ENCODE results near the gene TRPM7.
"Not testable (repeated sequence)": the region's sequence is repeated elsewhere in the genome, so short reads cannot be mapped to it uniquely, and the experiment has no call there.

Gene TRPM7

DNA sequence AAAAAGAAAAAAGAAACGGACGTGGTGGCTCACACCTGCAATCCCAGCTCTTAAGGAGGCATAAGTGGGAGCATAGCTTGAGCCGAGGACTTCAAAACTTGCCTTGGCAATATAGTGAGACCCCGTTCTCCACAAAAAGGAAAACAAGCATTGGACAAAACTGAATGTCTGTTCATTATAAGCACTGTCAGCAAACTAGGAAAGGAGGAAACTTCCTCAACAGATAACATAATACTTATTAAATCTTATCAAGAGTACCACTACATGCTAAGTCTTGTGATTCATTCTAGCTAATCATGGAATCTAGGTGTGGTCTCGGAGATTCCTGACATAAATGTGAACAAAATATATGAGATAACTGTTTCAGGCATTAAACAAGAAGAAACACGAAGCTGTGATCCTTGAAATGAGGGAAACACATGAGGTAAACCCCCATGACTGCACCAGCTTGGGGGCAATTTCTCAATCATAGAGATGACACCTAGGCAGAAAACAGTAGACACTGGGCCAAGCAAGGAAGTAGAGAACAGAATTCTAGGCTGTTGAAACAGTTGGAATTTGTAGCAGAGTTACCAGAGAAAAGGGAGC is 33.3 kb downstream of the TRPM7 start:
- FAIRE-seq, result no peak

DNA sequence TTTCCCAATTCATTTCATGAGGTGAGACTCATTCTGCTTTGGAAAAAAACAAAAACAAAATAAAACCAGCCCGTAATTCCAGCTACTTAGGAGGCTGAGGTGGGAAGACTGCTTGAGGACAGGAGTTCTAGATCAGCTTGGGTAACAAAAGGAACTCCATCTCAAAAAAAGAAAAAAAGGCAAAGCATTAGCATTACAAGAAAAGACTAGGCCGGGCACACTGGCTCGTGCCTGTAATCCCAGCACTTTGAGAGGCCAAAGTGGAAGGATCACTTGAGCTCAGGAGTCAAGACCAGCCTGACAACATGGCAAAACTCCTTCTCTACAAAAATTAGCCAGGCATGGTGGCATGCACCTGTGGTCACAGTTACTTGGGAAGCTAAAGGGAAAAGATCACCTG is 33.9 kb downstream of the TRPM7 start:
- no peak for FAIRE-seq

DNA sequence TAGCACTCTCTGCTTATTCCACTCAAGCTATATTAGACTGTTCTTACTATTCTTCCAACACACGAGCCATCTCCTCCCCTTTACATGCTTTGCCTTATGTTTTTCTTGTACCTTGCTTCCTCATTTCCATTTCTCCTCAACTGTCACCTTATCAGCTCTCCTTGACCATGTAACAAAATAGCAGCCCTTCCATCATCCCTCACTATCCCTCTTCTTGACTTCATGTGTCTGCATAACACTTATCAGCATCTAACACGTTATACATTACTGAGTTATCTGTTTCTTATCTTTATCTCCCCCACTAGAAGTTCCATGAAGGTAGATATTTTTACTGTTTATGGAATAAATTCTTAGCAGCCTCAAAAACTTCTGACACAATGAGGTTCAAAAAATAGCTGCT is 45.3 kb downstream of the TRPM7 start:
- no peak for FAIRE-seq

DNA sequence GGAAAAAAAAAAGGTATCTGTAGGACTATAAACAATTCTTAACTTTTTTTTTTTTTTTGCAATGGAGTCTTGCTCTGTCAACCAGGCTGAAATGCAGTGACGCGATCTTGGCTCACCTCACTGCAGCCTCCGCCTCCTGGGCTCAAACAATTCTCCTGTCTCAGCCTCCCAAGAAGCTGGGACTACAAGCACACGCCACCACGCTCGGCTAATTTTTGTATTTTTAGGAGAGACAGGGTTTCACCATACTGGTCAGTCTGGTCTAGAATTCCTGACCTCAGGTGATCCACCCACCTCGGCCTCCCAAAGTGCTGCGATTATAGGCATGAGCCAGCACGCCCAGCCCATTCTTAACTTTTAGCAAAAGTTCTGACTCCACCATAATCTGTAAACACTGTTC is 50.5 kb downstream of the TRPM7 start:
- no peak for FAIRE-seq

DNA sequence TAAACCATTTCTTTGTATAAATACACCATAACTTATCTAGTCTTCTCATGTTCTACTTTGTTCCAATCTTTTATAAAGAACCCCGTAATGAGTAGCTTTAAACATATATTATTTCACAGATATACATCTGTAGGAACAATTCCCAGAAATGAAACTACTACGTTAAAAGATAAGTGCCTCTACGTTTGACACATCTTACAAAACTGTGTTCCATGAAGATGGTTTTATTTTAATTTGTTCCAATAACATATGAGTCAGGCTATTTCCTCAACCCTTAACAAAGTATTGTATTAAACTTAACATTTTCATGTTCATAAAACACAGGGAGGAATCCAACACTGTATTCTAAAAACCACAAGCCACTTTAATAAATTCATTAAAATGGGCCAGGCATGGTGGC is 52.9 kb downstream of the TRPM7 start:
- no peak for FAIRE-seq

DNA sequence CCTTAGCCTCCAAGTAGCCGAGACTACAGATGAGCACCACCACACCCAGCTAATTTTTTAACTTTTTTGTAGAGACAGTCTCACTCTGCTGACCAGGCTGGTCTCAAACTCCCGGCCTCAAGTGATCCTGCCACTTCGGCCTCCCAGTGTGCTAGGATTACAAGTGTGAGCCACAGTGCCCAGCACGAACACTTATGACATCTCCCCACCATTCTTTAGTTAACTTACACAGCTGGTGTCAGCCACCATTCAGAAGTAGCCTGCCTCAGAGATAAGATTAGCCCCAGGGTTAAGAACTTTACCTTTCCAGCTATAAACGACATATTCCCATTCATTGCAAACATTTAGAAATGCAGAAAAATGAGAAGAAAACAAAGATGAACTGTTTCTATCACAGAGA is 58.2 kb downstream of the TRPM7 start:
- FAIRE-seq, result no peak

DNA sequence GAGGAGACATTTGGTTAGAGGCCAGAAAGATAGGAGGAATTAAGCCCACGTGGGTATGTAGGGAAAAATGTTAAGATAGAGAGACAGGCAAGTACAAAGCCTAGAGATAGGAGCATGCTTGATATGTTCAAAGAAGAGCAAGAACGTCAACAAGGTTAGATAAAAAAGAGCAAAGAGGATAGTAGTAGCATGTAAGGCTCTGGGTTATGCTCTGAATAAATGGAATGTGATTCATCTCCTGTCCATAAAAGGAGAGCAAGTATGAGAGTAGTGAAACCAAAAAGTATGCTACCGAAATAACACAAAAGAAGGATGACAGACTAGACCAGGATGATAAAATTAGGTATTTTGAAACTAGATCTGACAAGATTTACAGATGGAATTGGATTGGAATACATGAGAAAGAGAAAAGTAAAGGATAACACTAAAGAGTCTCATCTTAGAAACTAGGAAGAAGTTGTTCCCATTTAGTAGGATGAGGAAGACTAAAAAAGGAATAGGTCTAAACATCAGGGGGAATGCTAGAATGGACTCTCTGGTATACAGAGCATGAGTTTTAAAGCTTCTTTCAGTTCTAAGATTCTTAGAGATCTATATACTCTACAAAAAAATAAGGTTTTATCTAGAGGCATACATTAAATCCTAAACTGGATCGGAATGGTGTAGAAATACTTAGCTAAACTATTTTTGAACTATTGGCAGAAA is 59.1 kb downstream of the TRPM7 start:
- FAIRE-seq, result no peak

DNA sequence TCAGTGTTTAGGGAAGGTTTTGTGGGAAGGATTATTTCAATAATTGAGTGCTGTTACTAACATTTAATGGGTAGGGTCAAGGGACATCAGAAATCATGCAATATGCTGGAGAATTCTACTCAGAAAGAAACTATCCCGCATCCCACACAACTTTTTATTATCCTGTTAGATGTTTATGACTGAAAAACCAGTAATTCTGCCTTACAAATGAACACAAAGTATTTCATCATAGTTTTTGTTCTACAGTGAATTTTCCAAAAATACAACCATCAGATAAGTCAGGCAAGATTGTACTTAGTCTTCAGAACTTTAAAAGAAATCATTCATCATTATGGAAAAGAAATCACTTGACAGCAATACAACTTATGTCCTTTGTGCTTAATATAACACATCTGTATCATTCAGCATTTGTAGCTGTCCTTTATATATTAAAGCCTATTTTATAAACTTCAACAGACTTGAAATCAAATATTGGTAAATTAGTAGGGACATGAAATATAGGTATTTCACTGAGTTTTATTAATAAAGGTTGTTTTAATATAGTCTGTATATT is 61.9 kb downstream of the TRPM7 start:
- no peak for FAIRE-seq

DNA sequence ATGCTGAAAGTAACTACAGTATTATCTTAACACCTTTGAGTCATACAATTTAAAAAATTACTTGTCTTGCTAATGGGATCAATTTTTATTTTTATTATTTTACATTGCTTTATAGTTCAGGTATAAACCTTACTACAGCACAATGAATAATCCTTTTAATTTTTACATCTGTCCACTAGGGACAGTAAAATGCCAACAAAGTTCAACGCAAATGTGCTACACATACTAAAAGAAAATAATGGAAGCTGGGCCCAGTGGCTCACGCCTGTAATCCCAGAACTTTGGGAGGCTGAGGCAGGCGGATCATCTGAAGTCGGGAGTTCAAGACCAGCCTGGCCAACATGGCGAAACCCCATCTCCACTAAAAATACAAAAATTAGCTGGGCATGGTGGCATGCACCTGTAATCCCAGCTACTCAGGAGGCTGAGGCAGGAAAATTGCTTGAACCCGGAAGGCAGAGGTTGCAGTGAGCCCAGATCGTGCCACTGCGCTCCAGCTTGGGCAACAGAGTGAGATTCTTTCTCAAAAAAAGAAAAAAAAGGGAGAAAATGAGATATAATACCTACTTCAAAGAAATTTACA is 64.1 kb downstream of the TRPM7 start:
- FAIRE-seq, result peak; percentile 91

DNA sequence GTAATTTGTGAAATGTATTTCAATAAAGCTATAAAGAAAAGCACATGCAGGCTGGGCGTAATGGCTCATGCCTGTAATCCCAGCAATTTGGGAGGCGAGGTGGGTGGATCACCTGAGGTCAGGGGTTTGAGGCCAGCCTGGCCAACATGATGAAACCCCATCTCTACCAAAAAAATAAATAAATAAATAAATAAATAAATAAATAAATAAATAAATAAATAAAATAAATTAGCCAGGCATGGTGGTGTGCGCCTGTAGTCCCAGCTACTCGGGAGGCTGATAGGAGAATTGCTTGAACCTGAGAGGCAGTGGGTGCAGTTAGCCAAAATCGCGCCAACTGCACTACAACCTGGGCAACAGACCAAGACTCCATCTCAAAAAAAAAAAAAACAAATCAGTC is 69.6 kb downstream of the TRPM7 start:
- FAIRE-seq, result not testable (repeated sequence)

DNA sequence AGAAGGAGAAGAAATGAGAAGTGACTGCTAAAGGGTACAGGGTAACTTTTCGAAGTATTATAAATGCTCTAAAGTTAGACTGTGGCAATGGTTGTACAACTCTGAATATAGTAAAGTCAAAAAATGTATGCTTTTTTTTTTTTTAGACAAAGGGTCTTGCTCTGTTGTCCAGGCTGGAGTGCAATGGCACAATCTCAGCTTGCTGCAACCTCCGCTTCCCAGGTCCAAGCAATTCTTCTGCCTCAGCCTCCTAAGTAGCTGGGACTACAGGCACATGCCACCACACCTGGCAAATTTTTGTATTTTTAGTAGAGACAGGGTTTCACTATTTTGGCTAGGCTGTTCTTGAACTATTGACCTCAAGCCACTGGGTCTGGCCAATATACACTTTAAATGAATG is 70.0 kb downstream of the TRPM7 start:
- not testable (repeated sequence) for FAIRE-seq

DNA sequence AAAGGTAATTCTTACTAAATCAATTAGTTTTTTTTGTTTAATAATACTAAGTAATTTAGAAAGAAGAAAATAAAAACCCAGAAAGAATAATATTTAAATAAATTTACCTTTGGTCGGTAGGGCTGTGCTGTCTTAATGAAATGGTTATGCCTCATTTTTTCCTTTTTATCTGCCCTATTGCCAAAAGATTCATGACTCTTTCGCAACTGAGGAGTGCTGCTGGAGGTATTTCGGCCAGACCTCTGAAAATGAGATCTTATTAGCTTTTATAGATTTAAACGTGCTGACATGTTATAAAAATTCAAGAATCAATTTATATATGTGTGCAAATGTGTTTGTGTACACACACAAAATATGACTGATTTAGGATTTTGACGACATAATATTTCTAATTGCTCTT is 73.0 kb downstream of the TRPM7 start:
- peak; percentile 35 for FAIRE-seq

DNA sequence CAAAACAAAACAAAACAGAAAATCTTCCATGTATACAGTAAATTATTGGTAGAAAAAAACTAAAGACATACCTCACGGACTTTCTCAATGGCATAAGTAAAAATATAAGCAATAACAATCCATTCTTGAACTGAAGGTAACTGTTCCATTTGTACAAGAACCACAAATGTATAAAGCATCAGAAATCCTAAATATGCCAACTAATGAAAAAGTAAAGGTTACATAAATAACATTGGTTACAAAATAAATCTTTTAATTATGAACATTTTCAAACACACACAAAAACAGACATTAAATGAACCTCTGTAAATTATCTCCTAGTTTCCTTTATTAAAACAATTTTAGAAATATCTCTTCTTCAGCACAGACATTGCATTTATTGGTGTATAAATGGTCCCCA is 79.5 kb downstream of the TRPM7 start:
- FAIRE-seq, result no peak

DNA sequence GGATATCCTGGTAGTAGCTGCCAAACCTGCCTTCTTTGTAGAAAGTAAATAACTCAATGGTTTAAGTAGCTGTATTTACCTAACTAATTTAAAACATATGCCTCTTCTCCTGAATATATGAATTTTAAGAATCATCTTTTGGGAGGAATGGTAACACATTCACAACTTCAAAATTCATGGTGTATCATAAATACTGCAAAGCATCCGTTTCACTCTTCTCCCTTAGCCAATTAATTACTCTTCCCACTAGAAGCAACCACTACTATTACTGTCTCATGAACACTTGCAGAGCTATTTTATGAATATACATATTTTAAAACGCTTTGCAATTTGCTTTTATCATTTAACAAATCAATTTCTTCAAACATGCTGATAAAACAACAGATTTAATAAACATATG is 81.1 kb downstream of the TRPM7 start:
- no peak for FAIRE-seq

DNA sequence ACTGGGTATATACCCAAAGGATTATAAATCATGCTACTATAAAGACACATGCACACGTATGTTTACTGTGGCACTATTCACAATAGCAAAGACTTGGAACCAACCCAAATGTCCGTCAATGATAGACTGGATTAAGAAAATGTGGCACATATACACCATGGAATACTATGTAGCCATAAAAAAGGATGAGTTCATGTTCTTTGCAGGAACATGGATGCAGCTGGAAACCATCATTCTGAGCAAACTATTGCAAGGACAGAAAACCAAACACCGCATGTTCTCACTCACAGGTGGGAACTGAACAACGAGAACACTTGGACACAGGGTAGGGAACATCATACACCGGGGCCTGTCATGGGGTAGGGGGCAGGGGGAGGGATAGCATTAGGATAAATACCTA is 84.6 kb downstream of the TRPM7 start:
- not testable (repeated sequence) for FAIRE-seq

DNA sequence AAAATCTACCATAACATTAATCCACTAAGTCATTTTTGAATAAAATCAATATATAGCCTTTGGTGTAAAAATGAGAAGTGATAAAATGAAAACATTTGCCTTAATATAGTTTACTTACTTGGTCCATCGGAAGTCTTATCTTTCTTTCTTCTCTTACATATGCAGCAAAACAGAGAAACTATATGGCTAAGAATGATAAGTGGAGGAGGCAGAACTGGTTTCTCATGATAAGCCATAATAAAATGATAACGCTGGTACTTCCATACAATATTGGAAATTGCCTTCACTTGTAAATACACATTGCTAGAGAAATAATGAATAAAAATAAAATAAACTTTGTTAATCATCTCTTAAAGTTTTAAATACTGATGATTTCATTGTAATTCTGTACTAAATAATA is 92.3 kb downstream of the TRPM7 start:
- FAIRE-seq, result peak; percentile 37

DNA sequence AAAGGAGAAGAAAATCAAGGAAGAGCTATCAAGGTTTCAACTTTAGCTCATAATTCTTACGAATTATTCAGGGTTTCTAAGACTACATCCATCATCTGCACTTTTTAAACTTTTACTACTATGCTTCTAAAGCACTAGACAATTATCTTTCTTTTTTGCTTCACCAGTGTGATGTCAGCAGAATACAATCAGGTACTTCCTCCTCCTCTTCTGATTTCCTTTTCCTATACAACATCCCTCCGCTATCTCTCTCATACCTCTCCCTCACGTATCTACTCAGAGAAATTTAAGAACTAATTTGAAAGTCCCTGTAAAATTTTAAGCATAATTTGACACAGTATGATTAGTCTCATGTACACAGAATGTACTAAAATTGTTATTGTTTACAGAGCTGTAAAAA is 92.8 kb downstream of the TRPM7 start:
- no peak for FAIRE-seq

DNA sequence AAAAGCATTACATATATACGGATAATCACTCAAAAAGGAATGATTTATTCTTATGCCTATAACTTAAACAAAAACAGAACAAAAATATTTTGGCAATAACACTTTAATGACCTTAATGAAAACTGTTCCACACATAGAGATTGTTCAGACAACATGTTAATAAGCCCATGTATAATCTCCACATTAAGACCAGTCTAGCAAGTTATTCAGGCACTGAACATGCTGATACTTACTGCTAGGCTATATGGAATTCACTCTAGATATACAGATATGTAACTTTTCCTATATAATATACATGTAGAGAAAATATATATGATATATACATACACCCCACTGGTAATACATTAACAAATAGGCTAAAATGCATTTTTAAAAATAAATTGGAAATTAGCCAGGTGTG is 96.3 kb downstream of the TRPM7 start:
- FAIRE-seq, result no peak

DNA sequence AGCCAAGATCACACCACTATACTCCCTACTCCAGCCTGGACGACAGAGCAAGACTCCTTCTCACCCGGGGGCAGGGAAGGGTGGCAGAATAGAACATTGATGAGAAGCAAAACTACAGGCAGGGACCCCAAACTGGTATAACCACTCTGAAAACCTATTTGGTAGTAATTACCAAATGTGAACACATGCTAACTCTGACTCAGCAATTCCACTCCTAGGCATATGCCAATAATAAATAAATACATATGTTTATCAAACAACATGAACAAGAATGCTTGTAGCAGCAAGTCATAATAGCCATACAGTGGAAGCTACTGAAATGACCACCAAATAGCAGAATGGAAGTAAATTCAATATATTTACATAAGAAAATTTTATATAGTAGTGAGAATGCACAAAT is 109.1 kb downstream of the TRPM7 start:
- FAIRE-seq, result no peak

DNA sequence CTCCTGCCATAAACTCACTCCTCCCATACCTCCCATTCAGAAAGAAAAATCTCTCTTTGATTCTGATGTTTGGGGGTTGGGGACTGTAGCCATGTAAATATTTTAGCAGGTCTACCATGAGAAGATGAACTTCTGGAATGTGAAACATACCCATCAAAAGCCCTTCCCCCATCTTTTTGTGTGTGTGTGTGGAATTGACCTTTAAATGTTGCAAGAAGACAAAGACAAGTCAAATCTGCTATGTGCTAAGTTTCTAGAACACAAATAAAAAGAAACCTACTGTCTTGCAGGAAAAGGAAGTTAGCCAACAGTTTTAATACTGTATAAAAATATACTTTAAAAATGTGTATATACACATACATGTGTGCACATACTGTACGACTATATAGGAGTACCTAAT is 110.4 kb downstream of the TRPM7 start:
- FAIRE-seq, result no peak

DNA sequence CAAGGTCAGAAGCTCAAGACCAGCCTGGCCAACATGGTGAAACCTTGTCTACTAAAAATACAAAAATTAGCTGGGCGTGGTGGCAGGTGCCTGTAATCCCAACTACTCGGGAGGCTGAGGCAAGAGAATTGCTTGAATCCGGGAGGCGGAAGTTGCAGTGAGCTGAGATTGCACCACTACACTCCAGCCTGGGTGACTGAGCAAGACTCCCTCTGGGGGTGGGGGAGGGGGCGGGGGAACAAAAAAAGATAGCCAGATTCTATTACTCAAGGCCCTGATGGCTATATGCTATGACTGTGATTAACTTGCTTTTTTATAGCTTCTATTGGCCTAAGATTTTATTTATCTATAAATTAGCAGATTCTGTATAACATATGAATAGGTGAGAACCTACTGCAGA is 112.8 kb downstream of the TRPM7 start:
- not testable (repeated sequence) for FAIRE-seq

DNA sequence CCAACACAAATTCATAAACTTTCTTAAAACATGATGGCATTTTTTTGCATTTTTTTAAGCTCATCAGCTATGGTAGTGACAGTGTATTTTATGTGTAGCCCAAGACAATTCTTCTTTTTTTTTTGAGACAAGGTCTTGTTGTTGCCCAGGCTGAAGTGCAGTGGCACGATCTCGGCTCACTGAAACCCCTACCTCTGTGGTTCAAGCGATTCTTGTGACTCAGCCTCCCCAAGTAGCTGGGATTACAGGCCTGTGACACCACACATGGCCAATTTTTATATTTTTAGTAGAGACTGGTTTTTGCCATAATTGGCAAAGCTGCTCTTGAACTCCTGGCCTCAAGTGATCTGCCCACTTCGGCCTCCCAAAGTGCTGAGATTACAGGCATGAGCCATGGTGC is 122.8 kb downstream of the TRPM7 start:
- no peak for FAIRE-seq

DNA sequence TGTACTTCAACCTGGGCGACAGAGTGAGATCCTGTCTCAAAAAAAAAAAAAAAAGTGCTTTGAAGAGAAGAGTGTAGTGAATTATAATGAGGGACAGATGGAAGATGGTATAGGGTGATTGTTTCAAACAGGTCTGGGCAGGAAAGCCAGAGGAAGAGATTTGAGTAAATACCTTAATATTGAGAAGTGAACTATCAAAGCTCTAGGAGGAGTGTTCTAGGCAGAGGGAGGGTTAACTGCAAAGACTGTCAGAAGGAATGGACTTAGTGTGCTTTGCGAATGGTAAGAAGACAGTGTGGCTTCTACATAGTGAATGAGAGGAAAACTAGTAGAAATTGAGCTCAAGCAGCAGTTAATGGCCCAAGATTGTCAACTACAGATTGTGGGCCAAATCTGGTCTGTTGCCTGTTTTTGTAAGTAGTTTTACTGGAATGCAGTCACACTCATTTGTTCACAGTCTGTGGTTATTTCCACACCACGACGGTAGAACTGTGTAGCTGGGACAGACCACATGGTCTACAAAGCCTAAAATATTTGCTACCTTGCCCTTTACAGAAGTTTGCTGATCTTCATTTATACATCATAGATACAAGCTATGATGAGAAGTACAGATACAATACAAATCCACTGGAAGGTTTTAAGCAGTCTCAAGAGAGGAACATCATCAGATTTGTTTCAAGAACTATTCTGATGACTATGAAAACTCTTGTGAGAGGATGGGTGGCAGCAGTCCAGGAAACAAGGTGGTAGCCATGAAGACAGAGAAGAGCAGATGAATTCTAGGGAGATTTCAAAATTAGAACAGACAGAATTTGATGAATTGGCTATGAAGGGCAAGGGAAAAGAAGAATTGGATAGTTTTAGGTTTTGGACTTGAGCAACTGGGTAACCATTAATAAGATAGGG is 123.6 kb downstream of the TRPM7 start:
- no peak for FAIRE-seq

All from A204.1 (cell line).